WTC11 (cell line): ENCODE data around the gene KIRREL3. TPM values are rescaled to one million over a fixed set of nuclear protein-coding genes. Genes with fewer than 3 reads are reported as not detected.

Experiments used
- ATAC-seq: fragments of 200-7000 bp; cut with Tn5 transposase; 2 replicates; pipeline ENCODE4 v1.10.0; 2021; ENCODE audit warnings: mild to moderate bottlenecking, moderate library complexity
- CTCF ChIA-PET: fragments of 300-600 bp; sonication (Branson Sonifier 250); formaldehyde crosslinking; loops from one replicate; lab custom pipeline; 2021; ENCODE audit warnings: antibody characterized with exemption; lab: Charles Lee
- POLR2A ChIA-PET: fragments of 350-600 bp; sonication (Branson Sonifier 250); formaldehyde crosslinking; loops from one replicate; lab custom pipeline; 2021; ENCODE audit warnings: antibody characterized with exemption; lab: Charles Lee
- DNase-seq: peaks from one replicate; pipeline ENCODE4 v3.0.0; 2021; ENCODE audit warnings: low spot score
- H3K27ac Mint-ChIP-seq: 2 replicates; pipeline ENCODE4 v1.8.0; 2021; ENCODE audit warnings: mixed read lengths
- H3K27me3 Mint-ChIP-seq: 2 replicates; pipeline ENCODE4 v1.8.0; 2021; ENCODE audit warnings: low read depth, mild to moderate bottlenecking, moderate library complexity, mixed read lengths
- H3K36me3 Mint-ChIP-seq: 2 replicates; pipeline ENCODE4 v1.8.0; 2021; ENCODE audit warnings: mixed read lengths
- H3K4me1 Mint-ChIP-seq: 2 replicates; pipeline ENCODE4 v1.8.0; 2022; ENCODE audit warnings: mixed read lengths
- H3K4me3 Mint-ChIP-seq: 2 replicates; pipeline ENCODE4 v1.8.0; 2021; ENCODE audit warnings: mild to moderate bottlenecking, moderate library complexity, mixed read lengths
- H3K9me3 Mint-ChIP-seq: 2 replicates; pipeline ENCODE4 v1.8.0; 2021; ENCODE audit warnings: mixed read lengths
- AR ChIP-seq: fragments of 250-450 bp; sonication (Bioruptor Pico); IDR thresholded peaks from 2 replicates; pipeline ENCODE4 v1.9.0; 2021; ENCODE audit warnings: mild to moderate bottlenecking
- ATF6 ChIP-seq: sonication (generic); formaldehyde crosslinking; IDR thresholded peaks from 2 replicates; pipeline ENCODE4 v1.8.1; 2023; ENCODE audit warnings: mild to moderate bottlenecking, missing genetic modification reagents
- CTCF ChIP-seq: fragments of 200-600 bp; IDR thresholded peaks from 2 replicates; pipeline ENCODE4 v1.8.0; 2022; ENCODE audit warnings: antibody characterized with exemption
- E2F1 ChIP-seq: sonication (generic); formaldehyde crosslinking; IDR thresholded peaks from 2 replicates; pipeline ENCODE4 v1.8.0; 2022; ENCODE audit warnings: mild to moderate bottlenecking, missing genetic modification reagents
- ETV6 ChIP-seq: sonication (generic); formaldehyde crosslinking; IDR thresholded peaks from 2 replicates; pipeline ENCODE4 v1.8.1; 2022; ENCODE audit warnings: mild to moderate bottlenecking, missing genetic modification reagents
- FOXK1 ChIP-seq: sonication (generic); formaldehyde crosslinking; IDR thresholded peaks from 2 replicates; pipeline ENCODE4 v1.8.0; 2022; ENCODE audit warnings: mild to moderate bottlenecking, moderate library complexity, missing genetic modification reagents
- FOXP1 ChIP-seq: sonication (generic); formaldehyde crosslinking; IDR thresholded peaks from 2 replicates; pipeline ENCODE4 v1.8.0; 2022; ENCODE audit warnings: missing genetic modification reagents, mild to moderate bottlenecking, moderate library complexity, borderline replicate concordance
- GABPB1 ChIP-seq: sonication (generic); formaldehyde crosslinking; IDR thresholded peaks from 2 replicates; pipeline ENCODE4 v1.8.1; 2023; ENCODE audit warnings: mild to moderate bottlenecking, missing genetic modification reagents
- GTF2I ChIP-seq: fragments of 250-450 bp; sonication (Bioruptor Pico); conservative IDR thresholded peaks from 2 replicates; pipeline ENCODE4 v1.4.0; 2021; ENCODE audit warnings: mild to moderate bottlenecking
- IRF2 ChIP-seq: sonication (generic); formaldehyde crosslinking; IDR thresholded peaks from 2 replicates; pipeline ENCODE4 v1.8.0; 2022; ENCODE audit warnings: low read depth, missing genetic modification reagents, borderline replicate concordance
- MYBL2 ChIP-seq: sonication (generic); formaldehyde crosslinking; IDR thresholded peaks from 2 replicates; pipeline ENCODE4 v1.8.1; 2023; ENCODE audit warnings: mild to moderate bottlenecking, moderate library complexity, missing genetic modification reagents
- NR1H2 ChIP-seq: sonication (generic); formaldehyde crosslinking; IDR thresholded peaks from 2 replicates; pipeline ENCODE4 v1.9.0; 2021; ENCODE audit warnings: mild to moderate bottlenecking, moderate library complexity, missing genetic modification reagents
- RORB ChIP-seq: fragments of 250-450 bp; sonication (Bioruptor Pico); IDR thresholded peaks from 2 replicates; pipeline ENCODE4 v1.9.0; 2021; ENCODE audit warnings: mild to moderate bottlenecking
- SP1 ChIP-seq: sonication (generic); formaldehyde crosslinking; conservative IDR thresholded peaks from 2 replicates; pipeline ENCODE4 v1.8.1; 2022; ENCODE audit warnings: missing genetic modification reagents
- TCF7 ChIP-seq: sonication (generic); formaldehyde crosslinking; IDR thresholded peaks from 2 replicates; pipeline ENCODE4 v1.8.0; 2022; ENCODE audit warnings: mild to moderate bottlenecking, low read depth, missing genetic modification reagents, moderate library complexity
- TEAD4 ChIP-seq: sonication (generic); formaldehyde crosslinking; IDR thresholded peaks from 2 replicates; pipeline ENCODE4 v1.8.0; 2022; ENCODE audit warnings: mild to moderate bottlenecking, missing genetic modification reagents
- ZBTB43 ChIP-seq: sonication (generic); formaldehyde crosslinking; IDR thresholded peaks from 2 replicates; pipeline ENCODE4 v1.8.1; 2023; ENCODE audit warnings: mild to moderate bottlenecking, missing genetic modification reagents
- ZNF121 ChIP-seq: sonication (generic); formaldehyde crosslinking; IDR thresholded peaks from 2 replicates; pipeline ENCODE4 v1.8.0; 2023; ENCODE audit warnings: missing genetic modification reagents
- ZNF138 ChIP-seq: sonication (generic); formaldehyde crosslinking; conservative IDR thresholded peaks from 2 replicates; pipeline ENCODE4 v1.8.1; 2022; ENCODE audit warnings: mild to moderate bottlenecking, moderate library complexity, missing genetic modification reagents
- ZNF396 ChIP-seq: fragments of 250-450 bp; sonication (Bioruptor Pico); IDR thresholded peaks from 2 replicates; pipeline ENCODE4 v1.8.0; 2021; ENCODE audit warnings: mild to moderate bottlenecking, moderate library complexity, borderline replicate concordance
- ZNF423 ChIP-seq: fragments of 250-450 bp; sonication (Bioruptor Pico); IDR thresholded peaks from 2 replicates; pipeline ENCODE4 v2.1.2; 2022; ENCODE audit warnings: mild to moderate bottlenecking, moderate library complexity
- total RNA-seq: library from RNA; stranded (reverse); gene quantifications from 3 replicates; pipeline ENCODE4 v1.2.3, GENCODE V29; 2021

The KIRREL3 gene
- total RNA-seq, 1 experiment from 2014 or later = 0.59 TPM

- Mint-ChIP-seq H3K36me3 (no peaks in the 10 kb centered on the region), H3K4me3 (no peak overlapping the region), H3K27ac (no peak overlapping the region), H3K4me1 (peaks cover 16% of the 10 kb centered on the region), H3K27me3 (no peaks in the 10 kb centered on the region), H3K9me3 (no peaks in the 10 kb centered on the region)
- no peak for DNase-seq
- ChIA-PET CTCF (interaction anchor here (0.6 to 6.3 kb wide), 6 partner anchors 16 to 398 kb away, joined by 3 to 37 read pairs (median 5); no protein-coding TSS in a partner anchor), POLR2A (no interaction called here)
- TF ChIP-seq MYBL2 = no peak
- TF ChIP-seq ZNF138 (CRISPR knock-in tag) = no peak
- no peak for TF ChIP-seq ZBTB43
- TF ChIP-seq FOXP1 (CRISPR knock-in tag) = no peak
- no peak for ATAC-seq
Observed at GRCh38 chr11:126591966-126592489, 408.5 kb downstream of the KIRREL3 start.

GRCh38 chr11:126589492-126589803 is 411.1 kb downstream of the KIRREL3 start:
- no peaks in the 10 kb centered on the region for H3K27me3 Mint-ChIP-seq
- no peaks in the 10 kb centered on the region for H3K9me3 Mint-ChIP-seq
- no peak overlapping the region for H3K27ac Mint-ChIP-seq
- no peak overlapping the region for H3K4me3 Mint-ChIP-seq
- no peaks in the 10 kb centered on the region for H3K36me3 Mint-ChIP-seq
- POLR2A ChIA-PET = no interaction called here
- no peak for DNase-seq
- ATAC-seq = no peak
- CTCF ChIA-PET = interaction anchor here (0.9 to 6.3 kb wide), 4 partner anchors 12 to 109 kb away, joined by 4 to 37 read pairs (median 8); no protein-coding TSS in a partner anchor
- no peak for TF ChIP-seq ZNF138 (CRISPR knock-in tag)
- TF ChIP-seq ZNF396 (CRISPR knock-in tag) = no peak
- TF ChIP-seq TCF7 = no peak
- no peak for TF ChIP-seq ZNF423 (CRISPR knock-in tag)
- no peak for TF ChIP-seq SP1 (CRISPR knock-in tag)
- TF ChIP-seq GTF2I (CRISPR knock-in tag) = no peak
- TF ChIP-seq GABPB1 (CRISPR knock-in tag) = no peak
- no peak for TF ChIP-seq CTCF
- TF ChIP-seq AR (CRISPR knock-in tag) = no peak
- TF ChIP-seq RORB (CRISPR knock-in tag) = no peak
- no peak for TF ChIP-seq ETV6
- H3K4me1 Mint-ChIP-seq = peaks cover 14% of the 10 kb centered on the region

- H3K27me3 Mint-ChIP-seq = no peaks in the 10 kb centered on the region; the same call in 1 of the 2 replicates
- ChIA-PET POLR2A (no interaction called here), CTCF (interaction anchor here (1.1 to 6.3 kb wide), 4 partner anchors 11 to 108 kb away, joined by 4 to 37 read pairs (median 11); no protein-coding TSS in a partner anchor)
- no peaks in the 10 kb centered on the region for H3K36me3 Mint-ChIP-seq
- ATAC-seq (no peak), DNase-seq (no peak)
- peaks cover 14% of the 10 kb centered on the region for H3K4me1 Mint-ChIP-seq
- H3K4me3 Mint-ChIP-seq = no peak overlapping the region
- 0 out of 2 replicates have a peak overlapping the region, but pooled peaks have one; percentile 38 for H3K27ac Mint-ChIP-seq
- H3K9me3 Mint-ChIP-seq = no peaks in the 10 kb centered on the region
- TF ChIP-seq NR1H2 (no peak), TEAD4 (CRISPR knock-in tag) (no peak), FOXK1 (no peak), ZNF121 (no peak), IRF2 (CRISPR knock-in tag) (no peak), E2F1 (no peak), SP1 (CRISPR knock-in tag) (no peak), ATF6 (CRISPR knock-in tag) (no peak)
Observed at GRCh38 chr11:126588630-126589491, 411.7 kb downstream of the KIRREL3 start.
